ENCODE data around the gene CST3. TPM values are rescaled to one million over a fixed set of nuclear protein-coding genes. Genes with fewer than 3 reads are reported as not detected.

The CST3 gene
- total RNA-seq, 2 experiments from 2014 or later = 21.8 to 24.2 TPM

DNA sequence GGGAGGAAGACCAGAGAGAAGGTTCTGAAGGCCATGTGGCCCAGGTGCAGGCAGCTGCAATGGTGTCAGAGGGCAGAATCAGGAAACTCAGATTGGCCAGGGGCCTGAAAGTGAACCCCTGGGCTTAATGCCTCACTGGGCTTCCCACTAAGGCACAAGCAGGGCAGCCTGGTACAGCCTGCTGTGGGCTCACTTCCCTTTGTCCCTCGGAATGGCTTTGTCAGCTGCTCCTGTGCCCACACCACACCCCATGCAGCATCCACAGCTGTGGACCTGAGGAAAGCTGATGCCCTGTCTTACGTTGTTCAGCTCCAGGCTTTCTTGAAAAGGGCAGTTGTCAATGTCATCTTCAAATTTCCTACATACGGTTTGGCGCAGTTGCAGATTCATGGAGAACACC lies 34.4 kb downstream of the CST3 start:
- Histone ChIP-seq H3K36me3 (ENCODE audit: insufficient read depth, low read length) (no peaks in the 10 kb centered on the region), H3K9me3 (ENCODE audit: control insufficient read depth in 1 of 2, insufficient read depth in 1 of 2, low read length in 2 of 2) (no peaks in the 10 kb centered on the region), H3K4me1 (ENCODE audit: insufficient read depth, low read length) (peaks cover 2% of the 10 kb centered on the region), H3K27me3 (ENCODE audit: control insufficient read depth in 1 of 2, insufficient read depth in 2 of 2, low read length in 2 of 2) (no peaks in the 10 kb centered on the region), H3K27ac (ENCODE audit: low read depth in 1 of 2, low read length in 2 of 2) (no peak overlapping the region), H3K4me3 (ENCODE audit: low read length) (no peak overlapping the region)
- no peak overlapping the region for H3K4me3 Mint-ChIP-seq
- ChIA-PET POLR2A (no interaction called here), CTCF (no interaction called here)
- H3K9me3 Mint-ChIP-seq = no peaks in the 10 kb centered on the region
- H3K4me1 Mint-ChIP-seq (ENCODE audit: low read depth) = no peaks in the 10 kb centered on the region
- TF ChIP-seq, protein P1, sequence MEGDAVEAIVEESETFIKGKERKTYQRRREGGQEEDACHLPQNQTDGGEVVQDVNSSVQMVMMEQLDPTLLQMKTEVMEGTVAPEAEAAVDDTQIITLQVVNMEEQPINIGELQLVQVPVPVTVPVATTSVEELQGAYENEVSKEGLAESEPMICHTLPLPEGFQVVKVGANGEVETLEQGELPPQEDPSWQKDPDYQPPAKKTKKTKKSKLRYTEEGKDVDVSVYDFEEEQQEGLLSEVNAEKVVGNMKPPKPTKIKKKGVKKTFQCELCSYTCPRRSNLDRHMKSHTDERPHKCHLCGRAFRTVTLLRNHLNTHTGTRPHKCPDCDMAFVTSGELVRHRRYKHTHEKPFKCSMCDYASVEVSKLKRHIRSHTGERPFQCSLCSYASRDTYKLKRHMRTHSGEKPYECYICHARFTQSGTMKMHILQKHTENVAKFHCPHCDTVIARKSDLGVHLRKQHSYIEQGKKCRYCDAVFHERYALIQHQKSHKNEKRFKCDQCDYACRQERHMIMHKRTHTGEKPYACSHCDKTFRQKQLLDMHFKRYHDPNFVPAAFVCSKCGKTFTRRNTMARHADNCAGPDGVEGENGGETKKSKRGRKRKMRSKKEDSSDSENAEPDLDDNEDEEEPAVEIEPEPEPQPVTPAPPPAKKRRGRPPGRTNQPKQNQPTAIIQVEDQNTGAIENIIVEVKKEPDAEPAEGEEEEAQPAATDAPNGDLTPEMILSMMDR (IDR thresholded peaks at IDR 0.05) = no peak
- ATAC-seq (ENCODE audit: poor library complexity) (no peak), DNase-seq (no peak)
- peaks cover 5% of the 10 kb centered on the region for H3K27me3 Mint-ChIP-seq
- intact Hi-C loops (cut with DNase I, micrococcal nuclease) = loop anchor here (10.0 kb wide), 1 partner anchor 1269 kb away; no protein-coding TSS in a partner anchor
- no peaks in the 10 kb centered on the region for H3K36me3 Mint-ChIP-seq (ENCODE audit: low read depth)
- H3K27ac Mint-ChIP-seq = no peak overlapping the region

DNA sequence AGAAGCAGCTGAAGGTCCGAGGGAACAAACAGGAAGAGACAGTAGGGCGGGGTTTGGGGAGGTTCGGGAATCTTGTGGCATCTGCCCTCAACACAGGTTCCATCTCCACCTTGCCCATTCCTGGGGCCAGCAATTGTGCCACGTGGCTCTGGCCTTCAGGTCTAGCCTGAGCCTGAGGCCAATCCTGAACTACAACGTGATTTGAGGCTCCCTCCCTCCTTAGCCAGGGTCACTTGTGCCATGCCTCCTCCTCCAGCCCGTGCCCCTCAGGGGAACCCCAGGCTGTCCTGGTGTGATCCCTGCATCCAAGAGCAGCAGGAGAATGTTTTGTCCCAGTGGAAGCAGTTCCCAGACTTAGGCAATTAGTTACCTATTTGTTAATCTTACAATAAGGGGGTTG lies 35.1 kb downstream of the CST3 start:
- intact Hi-C loops (cut with DNase I, micrococcal nuclease) = loop anchor here (10.0 kb wide), 1 partner anchor 1268 kb away; no protein-coding TSS in a partner anchor
- Mint-ChIP-seq H3K9me3 (no peaks in the 10 kb centered on the region), H3K27ac (no peak overlapping the region), H3K27me3 (peaks cover 5% of the 10 kb centered on the region), H3K4me1 (ENCODE audit: low read depth) (no peaks in the 10 kb centered on the region), H3K36me3 (ENCODE audit: low read depth) (no peaks in the 10 kb centered on the region), H3K4me3 (no peak overlapping the region)
- no peak for DNase-seq
- Histone ChIP-seq H3K27me3 (ENCODE audit: control insufficient read depth in 1 of 2, insufficient read depth in 2 of 2, low read length in 2 of 2) (no peaks in the 10 kb centered on the region), H3K4me3 (ENCODE audit: low read length) (no peak overlapping the region), H3K4me1 (ENCODE audit: insufficient read depth, low read length) (peaks cover 2% of the 10 kb centered on the region), H3K9me3 (ENCODE audit: control insufficient read depth in 1 of 2, insufficient read depth in 1 of 2, low read length in 2 of 2) (no peaks in the 10 kb centered on the region), H3K27ac (ENCODE audit: low read depth in 1 of 2, low read length in 2 of 2) (no peak overlapping the region), H3K36me3 (ENCODE audit: insufficient read depth, low read length) (no peaks in the 10 kb centered on the region)
- POLR2A ChIA-PET = no interaction called here
- CTCF ChIA-PET = no interaction called here
- ATAC-seq (ENCODE audit: poor library complexity) = no peak
- TF ChIP-seq, protein P1 (IDR thresholded peaks at IDR 0.05) = no peak

DNA sequence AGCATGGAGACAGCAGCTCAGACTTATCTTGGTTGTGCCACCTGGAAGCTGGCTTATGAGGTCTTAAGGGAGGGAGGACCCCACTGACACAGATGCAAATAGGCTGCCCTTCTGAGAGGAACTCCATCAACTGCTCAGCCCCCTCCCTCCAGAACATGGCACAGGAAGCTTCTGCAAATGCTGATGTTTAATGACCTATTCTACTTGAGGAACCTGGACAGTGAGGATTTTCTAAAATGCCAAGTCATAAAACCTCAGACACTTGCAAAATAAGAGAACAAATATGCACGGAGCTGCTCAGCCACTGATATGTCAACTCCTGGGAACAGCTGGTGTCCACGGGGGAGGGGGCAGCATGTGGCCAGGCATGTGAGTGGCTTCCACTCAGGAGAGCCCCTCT lies 35.5 kb downstream of the CST3 start:
- TF ChIP-seq, protein P1 (IDR thresholded peaks at IDR 0.05) = no peak
- Histone ChIP-seq H3K4me3 (ENCODE audit: low read length) (no peak overlapping the region), H3K4me1 (ENCODE audit: insufficient read depth, low read length) (peaks cover 2% of the 10 kb centered on the region), H3K9me3 (ENCODE audit: control insufficient read depth in 1 of 2, insufficient read depth in 1 of 2, low read length in 2 of 2) (no peaks in the 10 kb centered on the region), H3K27me3 (ENCODE audit: control insufficient read depth in 1 of 2, insufficient read depth in 2 of 2, low read length in 2 of 2) (no peaks in the 10 kb centered on the region), H3K27ac (ENCODE audit: low read depth in 1 of 2, low read length in 2 of 2) (no peak overlapping the region), H3K36me3 (ENCODE audit: insufficient read depth, low read length) (no peaks in the 10 kb centered on the region)
- ChIA-PET POLR2A (no interaction called here), CTCF (no interaction called here)
- intact Hi-C loops (cut with DNase I, micrococcal nuclease) = loop anchor here (10.0 kb wide), 1 partner anchor 1267 kb away; no protein-coding TSS in a partner anchor
- Mint-ChIP-seq H3K4me1 (ENCODE audit: low read depth) (no peaks in the 10 kb centered on the region), H3K36me3 (ENCODE audit: low read depth) (no peaks in the 10 kb centered on the region), H3K27ac (no peak overlapping the region), H3K9me3 (no peaks in the 10 kb centered on the region), H3K4me3 (no peak overlapping the region), H3K27me3 (peaks cover 5% of the 10 kb centered on the region)
- DNase-seq (no peak), ATAC-seq (ENCODE audit: poor library complexity) (no peak)
